GM12892 (cell line): ENCODE data around the gene NEURL1.

Source experiments
- DNase-seq: peaks from one replicate; pipeline ENCODE4 v3.0.0; 2011; ENCODE audit not compliant: insufficient read length
- FAIRE-seq: peaks from 2 replicates; lab custom pipeline; 2011; peaks lifted over from hg19 to GRCh38; lab: Jason Lieb, UNC
- POLR2A ChIP-seq: IDR thresholded peaks from 2 replicates; pipeline ENCODE4 v1.6.1; 2011; ENCODE audit warnings: low read depth, low read length, control low read depth
- POLR2AphosphoS5 ChIP-seq: IDR thresholded peaks from 2 replicates; pipeline ENCODE4 v1.6.1; 2011; ENCODE audit warnings: low read depth, low read length, control low read depth
- TAF1 ChIP-seq: IDR thresholded peaks from 2 replicates; pipeline ENCODE4 v1.6.1; 2011; ENCODE audit warnings: low read depth, mild to moderate bottlenecking, control low read depth, low read length, borderline replicate concordance

Gene NEURL1

GRCh38 chr10:103637011-103637410 lies 143.5 kb downstream of the NEURL1 start:
- DNase-seq (no peak), FAIRE-seq (no peak)
- TF ChIP-seq TAF1 (no peak), POLR2A (no peak), POLR2AphosphoS5 (no peak)

GRCh38 chr10:103637927-103638557 lies 144.5 kb downstream of the NEURL1 start:
- no peak for TF ChIP-seq POLR2AphosphoS5
- no peak for TF ChIP-seq TAF1
- TF ChIP-seq POLR2A = no peak
- FAIRE-seq (no peak), DNase-seq (no peak)

GRCh38 chr10:103638948-103639347 lies 145.4 kb downstream of the NEURL1 start:
- no peak for FAIRE-seq
- TF ChIP-seq TAF1 (no peak), POLR2A (no peak), POLR2AphosphoS5 (no peak)
- DNase-seq = no peak

GRCh38 chr10:103640436-103641181 lies 147.1 kb downstream of the NEURL1 start:
- TF ChIP-seq TAF1 (no peak), POLR2AphosphoS5 (no peak), POLR2A (no peak)
- FAIRE-seq = no peak
- DNase-seq = no peak

- TF ChIP-seq POLR2AphosphoS5 (no peak), TAF1 (no peak), POLR2A (no peak)
- FAIRE-seq (no peak), DNase-seq (no peak)
Measured at GRCh38 chr10:103641326-103641725, 147.8 kb downstream of the NEURL1 start.
